H1 (cell line): ENCODE data around the gene HMX1. TPM values are rescaled to one million over a fixed set of nuclear protein-coding genes. Genes with fewer than 3 reads are reported as not detected.
A peak's percentile ranks its signal among the peaks of the same experiment; 100 is the strongest.

ENCODE experiments used
- CTCF ChIA-PET: fragments of 300-600 bp; sonication (Branson Sonifier 250); formaldehyde crosslinking; loops from one replicate; lab custom pipeline; 2021; ENCODE audit not compliant: partially characterized antibody; lab: Charles Lee
- POLR2A ChIA-PET: fragments of 300-600 bp; sonication (Branson Sonifier 250); formaldehyde crosslinking; loops from one replicate; lab custom pipeline; 2021; ENCODE audit warnings: inconsistent platforms; ENCODE audit not compliant: partially characterized antibody; lab: Charles Lee
- DNase-seq, 2 experiments: peaks; one replicate each; pipeline versions ENCODE4 v3.0.0 to v3.0.0-alpha.2; 2010 to 2022; ENCODE audit warnings: low spot score in 2 of 2, low read depth in 1 of 2, mixed read lengths in 1 of 2
- FAIRE-seq: peaks from 2 replicates; lab custom pipeline; 2011; peaks lifted over from hg19 to GRCh38; lab: Jason Lieb, UNC
- H2AFZ ChIP-seq: 2 replicates; pipeline ENCODE4 v1.8.1; 2012; ENCODE audit warnings: low read length, inconsistent platforms
- H2AK5ac ChIP-seq: 2 replicates; pipeline ENCODE4 v1.6.1; 2013; ENCODE audit warnings: low read depth, low read length
- H2BK120ac ChIP-seq: replicated peaks from 2 replicates; pipeline ENCODE3; 2013; ENCODE audit warnings: low read depth, low read length, inconsistent platforms
- H2BK12ac ChIP-seq: 2 replicates; pipeline ENCODE4 v1.6.1; 2013; ENCODE audit warnings: low read depth, low read length
- H2BK15ac ChIP-seq: 2 replicates; pipeline ENCODE4 v1.6.1; 2013; ENCODE audit warnings: low read length
- H2BK20ac ChIP-seq: 2 replicates; pipeline ENCODE4 v1.6.1; 2013; ENCODE audit warnings: low read length
- H2BK5ac ChIP-seq: 2 replicates; pipeline ENCODE4 v1.6.1; 2013; ENCODE audit warnings: low read depth, low read length
- H3K14ac ChIP-seq: 2 replicates; pipeline ENCODE4 v1.6.1; 2013; ENCODE audit warnings: inconsistent platforms; ENCODE audit not compliant: insufficient read length
- H3K18ac ChIP-seq: 2 replicates; pipeline ENCODE4 v1.6.1; 2013; ENCODE audit warnings: low read length; ENCODE audit errors: extremely low read depth
- H3K23ac ChIP-seq: 2 replicates; pipeline ENCODE4 v1.6.1; 2013; ENCODE audit warnings: inconsistent platforms; ENCODE audit not compliant: insufficient read length
- H3K23me2 ChIP-seq: 2 replicates; pipeline ENCODE4 v1.6.1; 2013; ENCODE audit warnings: low read depth, low read length
- H3K27ac ChIP-seq: 2 replicates; pipeline ENCODE4 v1.6.1; 2011; ENCODE audit warnings: low read depth, low read length, inconsistent platforms
- H3K27me3 ChIP-seq, 4 experiments: replicated peaks in 1 of 4; 1 replicate in 1 of 4; 2 replicates in 3 of 4; pipeline versions ENCODE4 v1.6.1 to v1.8.1; 2011 to 2013; ENCODE audit warnings: low read length in 3 of 4, mild to moderate bottlenecking in 3 of 4, inconsistent platforms in 2 of 4, mixed read lengths in 2 of 4, moderate library complexity in 1 of 4; ENCODE audit not compliant: control insufficient read depth in 3 of 4, insufficient read depth in 3 of 4; ENCODE audit errors: extremely low read depth in 1 of 4
- H3K36me3 ChIP-seq, 4 experiments: 2 replicates each; pipeline versions ENCODE4 v1.6.1 to v1.8.1; 2011 to 2013; ENCODE audit warnings: mild to moderate bottlenecking in 4 of 4, low read length in 3 of 4, moderate library complexity in 2 of 4, control low read depth in 1 of 4, inconsistent platforms in 1 of 4; ENCODE audit not compliant: insufficient read depth in 4 of 4, control insufficient read depth in 2 of 4
- H3K4ac ChIP-seq: replicated peaks from 2 replicates; pipeline ENCODE3; 2013; ENCODE audit warnings: low read length, low read depth, mixed read lengths, inconsistent platforms; ENCODE audit not compliant: insufficient read length
- H3K4me1 ChIP-seq, 4 experiments: replicated peaks in 1 of 4; 1 replicate in 1 of 4; 2 replicates in 3 of 4; pipeline versions ENCODE4 v1.6.1 to v1.8.1; 2011 to 2013; ENCODE audit warnings: low read length in 3 of 4, inconsistent platforms in 2 of 4, mixed read lengths in 1 of 4; ENCODE audit not compliant: insufficient read depth in 4 of 4, control insufficient read depth in 3 of 4
- H3K4me2 ChIP-seq, 2 experiments: 2 replicates each; pipeline versions ENCODE4 v1.6.1 to v1.8.1; 2011 to 2013; ENCODE audit warnings: low read depth in 2 of 2, low read length in 2 of 2, control low read depth in 1 of 2, inconsistent platforms in 1 of 2, mild to moderate bottlenecking in 1 of 2; ENCODE audit not compliant: insufficient read depth in 1 of 2
- H3K4me3 ChIP-seq, 4 experiments: fragments of 200-600, 300-600 bp in 1 of 4; sonication (generic), shearing (Covaris generic), sonication (Bioruptor Twin) in 1 of 4; 2 replicates each; pipeline versions ENCODE4 v1.5.1 to v1.8.1; 2011 to 2016; ENCODE audit warnings: low read length in 4 of 4, low read depth in 3 of 4, control low read depth in 2 of 4, inconsistent platforms in 2 of 4, mild to moderate bottlenecking in 2 of 4, mixed read lengths in 1 of 4, moderate library complexity in 1 of 4; ENCODE audit not compliant: insufficient read depth in 2 of 4; ENCODE audit errors: extremely low read depth in 1 of 4
- H3K56ac ChIP-seq: replicated peaks from 2 replicates; pipeline ENCODE3; 2013; ENCODE audit warnings: low read depth, mild to moderate bottlenecking, mixed read lengths, low read length, inconsistent platforms; ENCODE audit not compliant: insufficient read length
- H3K79me1 ChIP-seq: 2 replicates; pipeline ENCODE4 v1.6.1; 2013; ENCODE audit warnings: low read depth, low read length, control low read depth
- H3K79me2 ChIP-seq, 2 experiments: 2 replicates each; pipeline versions ENCODE4 v1.6.1 to v1.8.1; 2012 to 2013; ENCODE audit warnings: low read length in 2 of 2, mild to moderate bottlenecking in 2 of 2, inconsistent platforms in 1 of 2; ENCODE audit not compliant: insufficient read depth in 2 of 2, control insufficient read depth in 1 of 2
- H3K9ac ChIP-seq, 4 experiments: replicated peaks in 1 of 4; 1 replicate in 1 of 4; 2 replicates in 3 of 4; pipeline versions ENCODE4 v1.6.1 to v1.8.1; 2011 to 2013; ENCODE audit warnings: low read depth in 3 of 4, low read length in 3 of 4, control low read depth in 2 of 4, mild to moderate bottlenecking in 2 of 4, moderate library complexity in 2 of 4, inconsistent platforms in 1 of 4; ENCODE audit errors: extremely low read depth in 1 of 4
- H3K9me3 ChIP-seq, 2 experiments: 2 replicates each; pipeline versions ENCODE4 v1.6.1 to v1.8.1; 2012 to 2013; ENCODE audit warnings: mild to moderate bottlenecking in 2 of 2, moderate library complexity in 2 of 2, control low read depth in 1 of 2, inconsistent platforms in 1 of 2, low read depth in 1 of 2, low read length in 1 of 2, mixed read lengths in 1 of 2; ENCODE audit not compliant: insufficient read depth in 2 of 2
- H4K20me1 ChIP-seq, 2 experiments: replicated peaks in 1 of 2; 2 replicates each; pipeline versions ENCODE3 to v1.8.1; 2011 to 2013; ENCODE audit warnings: inconsistent platforms in 2 of 2, low read length in 2 of 2, mild to moderate bottlenecking in 1 of 2; ENCODE audit not compliant: insufficient read depth in 2 of 2, control insufficient read depth in 1 of 2
- H4K5ac ChIP-seq: 2 replicates; pipeline ENCODE4 v1.6.1; 2013; ENCODE audit warnings: low read length, low read depth, mixed read lengths, inconsistent platforms; ENCODE audit not compliant: insufficient read length
- H4K8ac ChIP-seq: 2 replicates; pipeline ENCODE4 v1.8.0; 2013; ENCODE audit warnings: mild to moderate bottlenecking, moderate library complexity, low read length, inconsistent platforms; ENCODE audit not compliant: insufficient read depth; ENCODE audit errors: extremely low read depth
- H4K91ac ChIP-seq: replicated peaks from 2 replicates; pipeline ENCODE3; 2013; ENCODE audit warnings: low read length, mixed read lengths, inconsistent platforms; ENCODE audit not compliant: insufficient read length
- CHD2 ChIP-seq: IDR thresholded peaks from 2 replicates; pipeline ENCODE4 v1.6.1; 2012; ENCODE audit warnings: low read length, improper control_type of control experiment
- E2F6 ChIP-seq: IDR thresholded peaks from 2 replicates; pipeline ENCODE4 v1.6.1; 2012; ENCODE audit warnings: inconsistent platforms
- SP4 ChIP-seq: IDR thresholded peaks from 2 replicates; pipeline ENCODE4 v1.6.1; 2012; ENCODE audit warnings: low read length, inconsistent platforms
- TAF7 ChIP-seq: optimal IDR thresholded peaks from 2 replicates; pipeline ENCODE3; 2011; ENCODE audit warnings: low read depth, mild to moderate bottlenecking, inconsistent platforms, low read length, moderate library complexity, borderline replicate concordance
- ZNF274 ChIP-seq: IDR thresholded peaks from 2 replicates; pipeline ENCODE4 v1.7.0; 2012; ENCODE audit warnings: low read length, borderline replicate concordance; ENCODE audit errors: extremely low read depth
- WGBS, 2 experiments: shearing (Covaris generic) in 1 of 2; methylation state at CpG; one replicate each; pipeline versions ENCODE4 v1.1.6 to v1.1.7; 2013 to 2015; ENCODE audit warnings: low lambda C conversion rate in 2 of 2, mixed read lengths in 2 of 2, inconsistent platforms in 1 of 2, low coverage in 1 of 2, missing lambda C conversion rate in 1 of 2; ENCODE audit not compliant: insufficient replicate concordance in 2 of 2, insufficient coverage in 1 of 2, insufficient read length in 1 of 2; ENCODE audit errors: extremely low coverage in 1 of 2, missing lambda C conversion rate in 1 of 2; 5-methylcytosine and 5-hydroxymethylcytosine counted together
- polyA plus RNA-seq, 7 experiments: library from polyadenylated mRNA; depleted of rRNA in 3 of 7; stranded (reverse) in 5 of 7; unstranded in 2 of 7; fragments of >200 nt in 5 of 7; fragments of 200-250 nt in 2 of 7; gene quantifications; 1 replicate in 5 of 7; 2 replicates in 1 of 7; 4 replicates in 1 of 7; pipeline versions ENCODE4 v1.2.1 to v1.2.3, GENCODE V29; 2011 to 2013; ENCODE audit warnings: missing spikeins in 2 of 7, mixed read lengths in 2 of 7
- total RNA-seq: library from RNA; stranded (reverse); fragmentation: NEBNext Ultra II Directional; extraction: Animal tissue kit (Norgen Biotek cat#: 25700); gene quantifications from 2 replicates; pipeline ENCODE4 v1.2.1, GENCODE V29; 2021

The HMX1 gene
- total and polyA plus RNA-seq, 2 of the 8 experiments (the other 6 are each of a cell fraction or from before 2014, with no cell fraction given): 0.26 TPM; not detected in 1

GRCh38 chr4:8843597-8843996 lies 28.0 kb downstream of the HMX1 start:
- H4K5ac ChIP-seq: no peak overlapping the region
- H4K91ac ChIP-seq: no peak overlapping the region
- no peak overlapping the region for H2AFZ ChIP-seq
- H3K4me1 ChIP-seq: no peaks in the 10 kb centered on the region
- no peaks in the 10 kb centered on the region for H3K36me3 ChIP-seq
- H3K79me2 ChIP-seq: no peaks in the 10 kb centered on the region
- FAIRE-seq (no peak), DNase-seq (peak in 1 of 2 experiments; percentile 4)
- no peak overlapping the region for H3K56ac ChIP-seq
- no peak overlapping the region for H3K14ac ChIP-seq
- H2BK12ac ChIP-seq: no peak overlapping the region
- no peak overlapping the region for H3K23ac ChIP-seq
- CTCF ChIA-PET: interaction anchor here (0.6 to 1.2 kb wide), 2 partner anchors 11 to 43 kb away, joined by 3 to 4 read pairs; no protein-coding TSS in a partner anchor
- H3K4ac ChIP-seq: no peak overlapping the region
- no peak overlapping the region for H4K8ac ChIP-seq
- no peaks in the 10 kb centered on the region for H3K79me1 ChIP-seq
- H3K27ac ChIP-seq: no peak overlapping the region
- no peak overlapping the region for H2BK20ac ChIP-seq
- no peak overlapping the region for H2BK5ac ChIP-seq
- no peak overlapping the region for H3K4me3 ChIP-seq
- H4K20me1 ChIP-seq: peaks cover under 1 to 6% of the 10 kb centered on the region in 2 experiments
- WGBS, 2 experiments: 83% methylated on average over 3 of the region's 3 CpGs; no CpG with 5 or more reads in 1 of the 2 experiments
- H3K18ac ChIP-seq: no peak overlapping the region
- POLR2A ChIA-PET: no interaction called here
- H3K23me2 ChIP-seq: peaks cover 11% of the 10 kb centered on the region; the same call in 1 of the 2 replicates
- H2BK15ac ChIP-seq: no peak overlapping the region
- H3K4me2 ChIP-seq: no peak overlapping the region
- H2AK5ac ChIP-seq: no peak overlapping the region
- H3K9me3 ChIP-seq: peaks cover 2 to 5% of the 10 kb centered on the region in 2 experiments; a peak in 1 of 4 replicates
- H2BK120ac ChIP-seq: no peak overlapping the region
- TF ChIP-seq E2F6 (no peak), TAF7 (no peak), ZNF274 (no peak), CHD2 (no peak), SP4 (no peak)
- no peaks in the 10 kb centered on the region; a peak in 1 of 7 replicates for H3K27me3 ChIP-seq
- H3K9ac ChIP-seq: no peak overlapping the region
